AG09309 (cell line): ENCODE results near the gene FAM131B.

Experiments
- DNase-seq: peaks from one replicate; pipeline ENCODE4 v3.0.0-alpha.2; 2010; ENCODE audit warnings: low read depth
- H3K4me3 ChIP-seq: 2 replicates; pipeline ENCODE4 v1.5.1; 2011; ENCODE audit warnings: mild to moderate bottlenecking, low read depth, low read length, moderate library complexity; ENCODE audit not compliant: control insufficient read depth
- TF ChIP-seq, protein P1 (sequence below): IDR thresholded peaks from 2 replicates; pipeline ENCODE4 v1.5.1; 2011; ENCODE audit warnings: mild to moderate bottlenecking, low read depth, low read length, inconsistent platforms; ENCODE audit not compliant: insufficient read depth, control insufficient read depth; ENCODE audit errors: missing control alignments

FAM131B gene

DNA sequence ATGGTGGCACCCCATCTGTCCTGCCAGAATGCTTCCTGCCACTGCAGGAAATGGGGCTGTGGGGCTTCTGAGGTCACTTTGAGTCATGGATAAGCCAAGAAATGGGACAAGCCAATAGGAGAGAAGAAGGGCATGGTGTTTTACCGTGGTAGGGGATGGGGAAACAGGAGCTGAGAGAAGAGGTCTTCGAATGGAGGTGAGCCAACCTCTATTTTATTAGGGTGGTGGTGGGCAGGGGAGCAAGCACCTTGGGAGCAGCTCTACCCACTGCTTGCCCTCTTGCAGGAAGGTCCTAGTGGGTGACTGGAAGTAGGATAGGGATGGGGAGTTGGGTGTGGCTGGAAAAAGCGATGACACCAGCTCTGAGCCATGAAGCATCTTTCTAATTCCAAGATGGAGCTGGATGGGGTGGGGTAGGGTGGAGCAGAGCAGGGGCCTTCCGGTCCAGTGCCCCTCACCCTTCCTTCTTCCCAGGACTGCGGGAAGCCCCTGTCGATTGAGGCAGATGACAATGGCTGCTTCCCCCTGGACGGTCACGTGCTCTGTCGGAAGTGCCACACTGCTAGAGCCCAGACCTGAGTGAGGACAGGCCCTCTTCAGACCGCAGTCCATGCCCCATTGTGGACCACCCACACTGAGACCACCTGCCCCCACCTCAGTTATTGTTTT lies 27.7 kb upstream of the FAM131B start:
- DNase-seq: no peak
- TF ChIP-seq, protein P1, sequence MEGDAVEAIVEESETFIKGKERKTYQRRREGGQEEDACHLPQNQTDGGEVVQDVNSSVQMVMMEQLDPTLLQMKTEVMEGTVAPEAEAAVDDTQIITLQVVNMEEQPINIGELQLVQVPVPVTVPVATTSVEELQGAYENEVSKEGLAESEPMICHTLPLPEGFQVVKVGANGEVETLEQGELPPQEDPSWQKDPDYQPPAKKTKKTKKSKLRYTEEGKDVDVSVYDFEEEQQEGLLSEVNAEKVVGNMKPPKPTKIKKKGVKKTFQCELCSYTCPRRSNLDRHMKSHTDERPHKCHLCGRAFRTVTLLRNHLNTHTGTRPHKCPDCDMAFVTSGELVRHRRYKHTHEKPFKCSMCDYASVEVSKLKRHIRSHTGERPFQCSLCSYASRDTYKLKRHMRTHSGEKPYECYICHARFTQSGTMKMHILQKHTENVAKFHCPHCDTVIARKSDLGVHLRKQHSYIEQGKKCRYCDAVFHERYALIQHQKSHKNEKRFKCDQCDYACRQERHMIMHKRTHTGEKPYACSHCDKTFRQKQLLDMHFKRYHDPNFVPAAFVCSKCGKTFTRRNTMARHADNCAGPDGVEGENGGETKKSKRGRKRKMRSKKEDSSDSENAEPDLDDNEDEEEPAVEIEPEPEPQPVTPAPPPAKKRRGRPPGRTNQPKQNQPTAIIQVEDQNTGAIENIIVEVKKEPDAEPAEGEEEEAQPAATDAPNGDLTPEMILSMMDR: no peak

DNA sequence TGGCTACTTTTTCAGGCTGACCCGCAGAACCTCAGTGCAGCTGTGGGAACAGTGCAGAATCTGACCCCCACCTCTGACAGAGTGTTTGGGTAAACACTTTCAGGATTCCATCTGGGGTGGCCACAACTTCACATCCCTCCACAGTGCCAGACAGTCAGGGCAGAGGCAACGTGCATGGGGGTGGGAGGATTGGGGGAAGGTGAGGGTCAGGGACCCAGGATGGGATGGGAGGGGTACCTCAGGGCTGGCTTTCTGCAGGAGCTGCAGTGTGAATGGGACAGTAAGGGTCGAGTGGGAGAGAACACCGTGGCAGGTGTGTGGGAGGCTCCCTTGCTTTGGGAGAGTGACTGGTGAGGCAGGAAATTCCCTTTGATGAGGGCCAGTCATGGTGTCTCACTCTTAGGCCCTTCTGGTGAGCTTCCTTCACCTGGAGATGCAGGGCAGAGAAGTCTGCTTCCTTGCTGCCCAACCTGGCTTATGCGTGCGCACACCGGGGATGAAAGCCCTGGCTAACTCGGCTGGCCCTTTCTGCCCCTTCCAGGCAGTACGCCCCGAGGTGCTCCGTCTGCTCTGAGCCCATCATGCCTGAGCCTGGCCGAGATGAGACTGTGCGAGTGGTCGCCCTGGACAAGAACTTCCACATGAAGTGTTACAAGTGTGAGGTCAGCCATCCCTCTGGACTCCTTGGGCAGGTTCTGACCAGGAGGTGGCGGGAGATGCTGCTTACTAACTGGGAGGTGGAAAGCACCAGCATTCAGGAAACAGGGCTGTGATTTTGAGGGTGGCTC lies 27.0 kb upstream of the FAM131B start:
- DNase-seq: no peak
- H3K4me3 ChIP-seq: no peak overlapping the region
- TF ChIP-seq, protein P1: peak; percentile 9

More for the DNA sequence above, 27.7 kb upstream of the FAM131B start:
- H3K4me3 ChIP-seq: no peak overlapping the region

DNA sequence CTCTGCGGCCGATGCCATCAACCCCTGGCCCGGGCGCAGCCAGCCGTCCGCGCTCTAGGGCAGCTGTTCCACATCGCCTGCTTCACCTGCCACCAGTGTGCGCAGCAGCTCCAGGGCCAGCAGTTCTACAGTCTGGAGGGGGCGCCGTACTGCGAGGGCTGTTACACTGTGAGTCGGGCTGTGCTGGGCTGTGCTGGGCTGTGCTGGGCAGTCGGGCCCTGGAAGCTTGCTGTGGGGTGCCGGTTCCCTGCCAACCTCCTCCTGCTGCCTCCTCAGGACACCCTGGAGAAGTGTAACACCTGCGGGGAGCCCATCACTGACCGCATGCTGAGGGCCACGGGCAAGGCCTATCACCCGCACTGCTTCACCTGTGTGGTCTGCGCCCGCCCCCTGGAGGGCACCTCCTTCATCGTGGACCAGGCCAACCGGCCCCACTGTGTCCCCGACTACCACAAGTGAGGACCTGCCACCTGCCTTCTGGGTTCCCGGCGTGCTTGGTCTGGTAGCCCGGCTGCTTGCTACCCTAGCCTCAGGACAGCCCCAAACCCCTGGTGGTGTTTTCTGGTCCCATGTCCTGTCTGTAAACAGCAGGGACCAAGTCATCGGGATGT lies 26.1 kb upstream of the FAM131B start:
- TF ChIP-seq, protein P1: no peak
- no peak overlapping the region for H3K4me3 ChIP-seq

GRCh38 chr7:143388051-143388450 lies 25.5 kb upstream of the FAM131B start:
- TF ChIP-seq, protein P1: no peak
- no peak for DNase-seq
- H3K4me3 ChIP-seq: no peak overlapping the region

More for the DNA sequence above, 26.1 kb upstream of the FAM131B start:
- no peak for DNase-seq

- no peak for DNase-seq
- TF ChIP-seq, protein P1: no peak
- H3K4me3 ChIP-seq: no peak overlapping the region
Observed at GRCh38 chr7:143387156-143387975, 24.9 kb upstream of the FAM131B start.
